Glutamatergic neuron (in vitro differentiated cells): Measurements from ENCODE around the gene PRICKLE2. TPM values are rescaled to one million over a fixed set of nuclear protein-coding genes. Genes with fewer than 3 reads are reported as not detected.

Source experiments
- DNase-seq: peaks from one replicate; pipeline ENCODE4 v3.0.0; 2022
- H3K27ac Mint-ChIP-seq: one replicate; pipeline ENCODE4 v1.8.0; 2020; ENCODE audit warnings: mild to moderate bottlenecking, mixed read lengths, inconsistent platforms; ENCODE audit not compliant: unreplicated experiment
- H3K27me3 Mint-ChIP-seq: one replicate; pipeline ENCODE4 v1.8.0; 2020; ENCODE audit warnings: mild to moderate bottlenecking, moderate library complexity, mixed read lengths, inconsistent platforms; ENCODE audit not compliant: unreplicated experiment
- H3K36me3 Mint-ChIP-seq: one replicate; pipeline ENCODE4 v1.8.0; 2020; ENCODE audit warnings: mild to moderate bottlenecking, mixed read lengths, inconsistent platforms; ENCODE audit not compliant: unreplicated experiment
- H3K4me1 Mint-ChIP-seq: one replicate; pipeline ENCODE4 v1.8.0; 2020; ENCODE audit warnings: mild to moderate bottlenecking, low read depth, mixed read lengths, inconsistent platforms; ENCODE audit not compliant: unreplicated experiment
- H3K4me3 Mint-ChIP-seq: one replicate; pipeline ENCODE4 v1.8.0; 2020; ENCODE audit warnings: mild to moderate bottlenecking, mixed read lengths, inconsistent platforms; ENCODE audit not compliant: unreplicated experiment
- H3K9me3 Mint-ChIP-seq: one replicate; pipeline ENCODE4 v1.8.0; 2020; ENCODE audit warnings: mild to moderate bottlenecking, moderate library complexity, mixed read lengths, inconsistent platforms; ENCODE audit not compliant: unreplicated experiment
- CTCF ChIP-seq: fragments of 200-600 bp; sonication (generic); IDR thresholded peaks from one replicate; pipeline ENCODE4 v1.5.0; 2021; ENCODE audit not compliant: partially characterized antibody, unreplicated experiment
- total RNA-seq: library from RNA; stranded (reverse); fragmentation: NEBNext Ultra II Directional; extraction: Animal tissue kit (Norgen Biotek cat#: 25700); gene quantifications from one replicate; pipeline ENCODE4 v1.2.1, GENCODE V29; 2021; ENCODE audit not compliant: unreplicated experiment

PRICKLE2 gene
- total RNA-seq, 1 donor from 2014 or later = 18.9 TPM

DNA sequence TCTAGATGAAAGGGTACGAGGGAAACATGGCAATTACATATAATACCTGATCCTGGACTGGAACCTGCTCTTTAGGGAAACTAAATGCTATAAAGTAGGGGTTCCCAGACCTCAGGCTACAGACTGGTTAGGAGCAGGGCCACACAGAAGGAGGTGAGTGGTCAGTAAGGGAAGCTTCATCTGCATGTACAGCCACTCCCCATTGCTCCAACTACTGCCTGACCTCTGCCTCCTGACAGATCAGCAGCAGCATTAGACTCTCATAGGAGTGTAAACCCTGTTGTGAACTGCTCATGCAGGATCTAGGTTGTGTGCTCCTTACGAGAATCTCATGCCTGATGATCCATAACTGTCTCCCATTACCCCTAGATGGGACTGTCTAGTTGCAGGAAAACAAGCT lies 123.1 kb downstream of the PRICKLE2 start:
- no peaks in the 10 kb centered on the region for H3K36me3 Mint-ChIP-seq

GRCh38 chr3:64099316-64099715 lies 126.0 kb downstream of the PRICKLE2 start:
- H3K4me1 Mint-ChIP-seq = peaks cover 7% of the 10 kb centered on the region
- H3K36me3 Mint-ChIP-seq = no peaks in the 10 kb centered on the region
- H3K9me3 Mint-ChIP-seq = no peaks in the 10 kb centered on the region
- TF ChIP-seq CTCF = no peak
- DNase-seq = no peak
- H3K4me3 Mint-ChIP-seq = no peak overlapping the region
- H3K27me3 Mint-ChIP-seq = peaks cover 5% of the 10 kb centered on the region
- H3K27ac Mint-ChIP-seq = no peak overlapping the region

More for the DNA sequence above, 123.1 kb downstream of the PRICKLE2 start:
- peaks cover 5% of the 10 kb centered on the region for H3K27me3 Mint-ChIP-seq
- peaks cover 15% of the 10 kb centered on the region for H3K4me1 Mint-ChIP-seq
- no peak for DNase-seq
- H3K4me3 Mint-ChIP-seq = no peak overlapping the region
- H3K27ac Mint-ChIP-seq = no peak overlapping the region
- no peaks in the 10 kb centered on the region for H3K9me3 Mint-ChIP-seq
- no peak for TF ChIP-seq CTCF

DNA sequence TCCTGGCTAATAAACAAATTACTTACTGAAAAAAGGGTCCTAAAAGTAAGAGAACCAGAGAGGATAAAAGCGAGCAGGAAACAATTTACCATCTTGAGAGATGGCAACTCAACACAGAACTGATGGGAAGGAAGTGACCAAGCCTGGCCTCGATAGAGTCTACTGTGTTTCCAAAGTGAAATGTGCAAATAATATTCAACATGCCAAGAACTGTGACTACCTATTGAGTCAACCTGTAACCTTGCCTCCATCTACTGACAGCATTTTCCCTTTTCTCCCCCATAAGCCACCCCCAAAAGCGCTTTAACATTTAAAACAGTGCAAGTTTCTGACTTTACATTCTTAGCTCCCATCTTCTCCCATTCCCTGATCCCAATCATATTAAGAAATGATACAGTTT lies 126.6 kb downstream of the PRICKLE2 start:
- H3K27ac Mint-ChIP-seq = no peak overlapping the region
- no peaks in the 10 kb centered on the region for H3K36me3 Mint-ChIP-seq
- H3K4me3 Mint-ChIP-seq = no peak overlapping the region
- no peak for TF ChIP-seq CTCF
- DNase-seq = no peak
- H3K9me3 Mint-ChIP-seq = no peaks in the 10 kb centered on the region
- peaks cover 5% of the 10 kb centered on the region for H3K27me3 Mint-ChIP-seq
- H3K4me1 Mint-ChIP-seq = peaks cover 7% of the 10 kb centered on the region

DNA sequence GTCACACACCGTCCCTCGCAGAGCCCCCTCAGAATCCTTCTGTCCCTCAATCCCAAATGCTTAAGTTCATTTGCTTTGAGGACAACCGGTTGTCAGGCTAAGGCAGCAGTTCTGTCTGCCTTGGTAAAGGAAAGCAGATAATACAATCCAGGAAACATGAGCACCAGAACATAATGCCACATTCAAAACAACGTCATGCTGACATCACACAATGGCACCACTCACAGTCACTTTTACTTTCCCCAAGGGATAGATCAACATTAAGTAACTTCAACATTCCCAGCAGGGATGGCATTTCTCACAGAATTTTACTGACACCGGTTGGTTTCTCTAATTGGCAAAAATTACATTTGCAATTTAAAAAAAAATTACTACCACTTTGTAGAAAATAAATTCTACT lies 127.3 kb downstream of the PRICKLE2 start:
- TF ChIP-seq CTCF = no peak
- H3K4me3 Mint-ChIP-seq = no peak overlapping the region
- H3K36me3 Mint-ChIP-seq = no peaks in the 10 kb centered on the region
- peaks cover 5% of the 10 kb centered on the region for H3K27me3 Mint-ChIP-seq
- peaks cover under 1% of the 10 kb centered on the region for H3K9me3 Mint-ChIP-seq
- peaks cover 7% of the 10 kb centered on the region for H3K4me1 Mint-ChIP-seq
- peak overlapping the region; percentile 50 for H3K27ac Mint-ChIP-seq
- DNase-seq = no peak

DNA sequence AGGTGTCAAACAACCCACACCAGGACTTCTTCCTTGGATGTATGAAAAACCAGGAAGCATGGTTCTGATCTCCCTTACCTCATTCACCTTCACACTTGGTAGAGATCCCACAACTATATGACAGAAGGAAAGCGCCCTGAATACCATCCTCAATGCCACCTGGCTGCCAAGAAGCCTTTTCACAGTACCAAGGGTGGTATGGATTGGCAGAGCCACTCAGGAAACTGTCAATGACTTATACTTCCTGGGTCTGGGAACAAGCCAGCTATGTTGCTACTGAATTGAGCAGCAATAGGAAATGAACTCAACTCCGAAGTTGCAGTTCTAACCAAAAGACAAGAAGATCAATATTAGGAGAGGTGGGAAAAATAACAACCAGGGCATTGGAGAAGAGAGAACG lies 129.5 kb downstream of the PRICKLE2 start:
- H3K36me3 Mint-ChIP-seq = no peaks in the 10 kb centered on the region
- no peak overlapping the region for H3K4me3 Mint-ChIP-seq
- no peak for TF ChIP-seq CTCF
- H3K27ac Mint-ChIP-seq = no peak overlapping the region
- peaks cover 3% of the 10 kb centered on the region for H3K27me3 Mint-ChIP-seq
- peaks cover 7% of the 10 kb centered on the region for H3K4me1 Mint-ChIP-seq
- H3K9me3 Mint-ChIP-seq = peaks cover 2% of the 10 kb centered on the region
- DNase-seq = no peak
